Posterior cingulate gyrus (tissue), 11 donors: Measurements from ENCODE around the gene LCE1F.

ENCODE experiments used
- DNase-seq, 10 donors: peaks; one replicate each; pipeline versions ENCODE4 v3.0.0 to v3.0.0-alpha.2; 2020 to 2021; ENCODE audit warnings: mixed read lengths in 3 of 10
- intact Hi-C: fragments of 100-400 bp; cut with DNase I; formaldehyde crosslinking; loops from one replicate; pipeline ENCODE4 v1.15.1; 2023

Gene LCE1F

DNA sequence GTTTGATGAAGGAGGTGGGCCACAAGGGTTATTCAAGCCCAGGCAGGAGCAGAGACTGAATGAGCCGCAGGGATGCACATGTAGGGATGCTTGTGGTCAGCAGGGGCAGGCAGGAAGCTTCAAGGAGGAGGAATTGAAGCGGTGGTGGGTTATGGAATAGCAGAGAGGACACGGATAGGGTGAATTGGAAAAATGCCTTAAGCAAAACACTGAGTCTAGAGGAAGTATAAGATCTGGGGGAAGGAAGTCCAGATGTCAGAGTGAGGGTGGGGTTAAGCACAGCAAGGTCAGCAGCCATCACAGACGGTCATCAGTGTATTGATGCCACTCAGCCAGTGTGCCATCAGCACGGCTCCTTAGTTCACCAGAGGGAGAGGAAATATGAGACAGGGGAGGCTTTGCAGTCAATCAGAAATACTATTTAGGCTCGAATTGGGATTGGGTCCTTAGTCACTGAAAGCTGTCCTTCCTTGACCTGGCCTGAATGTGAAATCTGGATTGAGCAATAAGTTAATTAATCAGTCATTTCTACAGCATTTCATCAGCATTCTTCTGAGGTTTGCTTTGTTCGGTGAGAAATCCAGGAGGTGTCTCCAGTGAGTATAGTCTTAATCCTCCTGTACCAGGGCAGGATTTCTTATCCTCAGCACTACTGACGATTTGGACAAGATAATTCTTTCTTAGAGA lies 6.0 kb upstream of the LCE1F start:
- DNase-seq, result no peak
- intact Hi-C loops, result no loop called here

DNA sequence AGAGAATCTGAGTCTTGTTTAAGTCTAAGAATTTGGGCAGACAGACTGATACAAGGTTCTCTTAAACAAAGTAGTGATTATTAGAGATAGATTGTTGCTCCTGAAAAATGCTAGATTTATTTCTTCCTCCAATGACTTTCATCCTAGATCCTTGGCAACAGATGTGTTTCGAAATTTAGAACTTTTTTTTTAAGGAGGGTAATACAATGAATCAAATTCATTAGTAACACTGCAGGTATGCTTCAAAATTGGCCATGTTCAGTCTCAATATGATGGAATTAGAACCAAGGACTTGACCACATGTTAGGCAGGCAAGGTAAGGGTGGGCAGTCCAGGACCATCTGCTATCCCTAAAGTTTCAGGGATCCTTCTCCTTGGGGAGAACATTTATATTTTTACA lies 4.5 kb upstream of the LCE1F start:
- intact Hi-C loops, result no loop called here
- no peak for DNase-seq

DNA sequence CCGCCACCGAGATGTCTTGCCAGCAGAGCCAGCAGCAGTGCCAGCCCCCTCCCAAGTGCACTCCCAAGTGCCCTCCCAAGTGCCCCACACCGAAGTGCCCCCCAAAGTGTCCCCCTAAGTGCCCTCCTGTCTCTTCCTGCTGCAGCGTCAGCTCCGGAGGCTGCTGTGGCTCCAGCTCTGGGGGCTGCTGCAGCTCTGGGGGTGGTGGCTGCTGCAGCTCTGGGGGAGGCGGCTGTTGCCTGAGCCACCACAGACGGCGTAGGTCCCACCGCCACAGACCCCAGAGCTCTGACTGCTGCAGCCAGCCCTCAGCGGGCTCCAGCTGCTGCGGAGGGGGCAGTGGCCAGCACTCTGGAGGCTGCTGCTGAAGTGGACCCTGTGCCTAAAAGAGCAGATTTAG lies 1.4 kb downstream of the LCE1F start:
- intact Hi-C loops, result loop anchor here (5.0 kb wide), 1 partner anchor 49 kb away; no protein-coding TSS in a partner anchor
- peak in 1 of 10 donors; percentile 76 for DNase-seq

DNA sequence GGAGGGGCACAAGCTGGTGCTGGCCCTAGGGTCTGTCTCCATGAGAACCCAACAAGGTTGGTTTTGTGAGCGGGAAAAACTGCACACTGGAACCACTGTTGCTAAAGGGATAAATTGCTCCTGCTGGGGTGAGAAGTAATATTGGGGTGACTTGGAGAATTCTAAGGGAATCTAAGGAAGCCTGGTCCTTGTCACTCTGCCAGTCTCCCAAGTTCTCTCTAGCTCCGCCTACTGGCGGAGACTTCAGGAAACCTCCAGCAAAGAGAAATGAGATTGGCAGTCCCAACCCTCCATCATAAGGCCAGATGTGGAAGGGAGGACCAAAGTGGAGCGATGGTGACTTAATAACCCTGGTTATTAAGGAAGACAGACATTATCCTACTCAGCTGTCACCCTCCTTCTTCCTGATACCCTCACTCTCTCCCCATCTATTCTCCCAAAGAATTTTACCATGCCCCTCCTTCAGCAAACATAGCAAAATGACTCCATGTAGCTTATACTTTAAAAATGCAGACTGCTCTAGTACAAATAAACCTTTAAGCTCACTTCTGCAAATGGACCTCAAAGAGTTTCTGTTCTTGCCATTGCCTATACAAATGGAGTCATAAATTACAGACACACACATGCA lies 2.7 kb downstream of the LCE1F start:
- no peak for DNase-seq
- intact Hi-C loops, result loop anchor here (5.0 kb wide), 1 partner anchor 50 kb away; no protein-coding TSS in a partner anchor

DNA sequence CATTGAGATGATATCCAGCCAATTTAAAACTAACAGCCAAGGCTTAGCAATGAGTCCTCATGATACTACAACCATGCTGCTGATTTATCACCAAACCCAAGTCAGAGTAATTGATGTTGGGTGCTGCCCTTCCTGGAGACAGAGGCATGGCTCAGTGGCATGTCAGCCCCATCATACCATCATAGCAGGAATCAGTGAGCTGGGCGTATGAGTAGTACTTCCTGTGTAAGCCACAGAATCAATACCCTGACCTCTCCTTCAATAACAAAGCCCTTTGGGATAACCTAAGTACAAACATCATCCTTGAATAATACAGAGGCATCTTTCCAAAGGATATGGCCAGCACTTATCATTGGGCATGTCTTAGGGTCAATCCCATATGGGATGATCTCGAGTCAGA lies 8.2 kb downstream of the LCE1F start:
- DNase-seq, result no peak
- intact Hi-C loops, result no loop called here

DNA sequence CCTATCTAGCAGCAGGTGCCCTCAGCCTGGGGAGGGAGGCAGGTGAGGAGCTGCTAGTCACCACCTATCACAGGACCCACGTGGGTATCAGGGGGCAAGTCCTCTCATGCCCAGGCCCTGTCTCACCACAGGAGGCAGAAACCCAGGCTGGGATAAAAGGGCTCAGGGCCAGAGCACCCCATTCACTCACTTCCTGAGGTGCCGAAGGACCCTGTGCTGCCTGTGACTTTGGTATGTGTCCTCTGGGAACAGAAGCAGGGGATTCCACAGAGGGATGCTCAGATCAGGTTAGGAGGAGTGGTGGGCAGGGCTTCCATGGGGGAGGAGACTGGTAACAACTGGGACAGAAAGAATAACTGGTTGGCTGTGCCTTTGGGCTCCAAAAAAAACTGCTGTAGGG lies 11.1 kb downstream of the LCE1F start, which contains the start of gene LCE1E:
Gene LCE1E, plus strand, starts transcription at position 181 of the 400 bp plus-strand sequence. CDS start 1,043 bp downstream, outside the sequence.
- intact Hi-C loops, result no loop called here
- DNase-seq, result no peak

DNA sequence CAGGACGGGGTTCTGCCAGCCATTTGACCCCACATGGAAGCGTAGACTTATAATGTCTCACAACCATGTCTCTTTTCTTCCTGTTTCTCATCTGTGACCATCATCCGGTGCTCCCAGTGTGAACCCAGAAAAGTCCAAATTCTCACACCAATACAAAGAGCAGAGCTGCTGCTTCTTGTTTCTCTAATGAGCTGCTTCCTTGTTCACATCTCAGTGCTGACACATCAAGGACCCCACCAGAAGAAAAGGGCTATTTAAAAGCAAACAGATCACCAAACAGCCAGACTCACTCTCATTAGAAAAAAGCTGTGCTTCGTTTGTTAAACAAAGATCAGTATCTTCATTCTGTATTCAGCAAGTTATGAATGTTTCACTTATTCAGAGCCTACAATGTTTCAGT lies 20.7 kb downstream of the LCE1F start:
- intact Hi-C loops, result no loop called here
- no peak for DNase-seq

DNA sequence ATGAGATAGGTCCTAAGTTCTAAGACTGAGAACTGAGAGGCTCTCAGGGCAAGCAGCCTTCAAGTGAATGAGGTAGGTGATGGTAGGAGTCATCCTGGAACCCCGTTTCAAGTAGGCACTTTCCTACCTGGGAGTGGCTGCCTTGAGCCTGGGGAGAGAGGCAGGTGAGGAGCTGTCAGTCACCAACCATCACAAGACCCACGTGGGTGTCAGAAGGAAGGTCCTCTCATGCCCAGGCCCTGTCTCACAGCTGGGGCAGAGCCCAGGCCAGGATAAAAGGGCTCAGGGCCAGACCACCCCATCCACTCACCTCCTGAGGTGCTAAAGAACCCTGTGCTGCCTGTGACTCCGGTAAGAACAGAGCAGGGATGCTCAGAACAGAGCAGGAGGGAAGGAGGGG lies 21.5 kb downstream of the LCE1F start, which contains the start of gene LCE1D:
Gene LCE1D, plus strand, starts transcription at position 301 of the 400 bp plus-strand sequence. CDS start 1,074 bp downstream, outside the sequence.
- no peak for DNase-seq
- intact Hi-C loops, result no loop called here

DNA sequence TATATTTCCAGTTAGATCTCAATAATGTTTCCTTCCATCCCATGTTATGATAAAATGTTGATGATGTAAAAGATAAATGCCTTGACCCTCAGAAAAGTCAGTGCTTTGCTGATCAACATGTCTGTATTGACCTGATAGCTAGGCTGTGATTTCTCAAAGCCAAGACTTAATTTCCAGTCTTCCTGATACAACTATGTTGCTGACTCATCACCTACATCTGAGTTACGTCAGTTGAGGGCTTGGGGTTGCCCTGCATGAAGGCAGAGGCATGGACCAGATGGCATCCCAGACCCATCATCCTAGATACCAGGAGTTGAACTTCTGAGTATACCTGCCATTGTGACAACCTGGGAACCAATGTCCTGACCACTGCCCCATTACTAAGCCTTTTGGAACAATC lies 26.4 kb downstream of the LCE1F start:
- no peak for DNase-seq
- intact Hi-C loops, result no loop called here

DNA sequence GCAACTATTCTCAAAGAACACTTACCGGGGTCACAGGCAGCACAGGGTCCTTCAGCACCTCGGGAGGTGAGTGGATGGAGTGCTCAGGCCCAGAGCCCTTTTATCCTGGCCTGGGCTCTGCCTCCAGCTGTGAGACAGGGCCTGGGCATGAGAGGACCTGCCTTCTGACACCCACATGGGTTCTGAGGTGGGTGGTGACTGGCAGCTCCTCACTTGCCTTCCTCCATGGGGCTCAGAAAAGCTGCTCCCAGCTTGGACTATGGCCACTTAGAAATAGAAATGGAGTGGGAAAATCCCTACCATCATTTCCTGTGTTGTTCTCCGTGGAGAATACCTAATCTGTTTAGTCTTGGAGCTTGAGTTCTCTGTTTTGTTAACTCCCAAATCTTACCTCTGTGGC lies 31.6 kb downstream of the LCE1F start, which contains the start of gene LCE1C:
Gene LCE1C, minus strand, starts transcription at position 76 of the 400 bp plus-strand sequence. CDS start 1,173 bp downstream, outside the sequence.
- no peak for DNase-seq
- intact Hi-C loops, result no loop called here

DNA sequence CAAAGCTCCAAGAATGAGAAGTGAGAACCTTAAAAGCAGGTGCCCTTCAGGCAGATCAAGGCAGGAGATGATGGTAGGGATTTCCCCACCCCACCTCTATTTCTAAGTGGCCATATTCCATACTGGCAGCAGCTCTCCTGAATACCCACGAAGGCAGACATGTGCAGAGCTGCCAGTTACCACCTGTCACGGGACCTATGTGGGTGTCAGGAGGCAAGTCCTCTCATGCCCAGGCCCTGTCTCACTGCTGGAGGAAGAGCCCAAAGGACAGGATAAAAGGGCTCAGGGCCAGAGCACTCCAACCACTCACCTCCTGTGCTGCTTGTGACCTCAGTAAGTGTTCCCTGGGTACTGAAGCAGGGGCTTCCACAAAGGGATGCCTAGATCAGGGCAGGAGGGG lies 36.1 kb downstream of the LCE1F start:
- no peak for DNase-seq
- intact Hi-C loops, result no loop called here

DNA sequence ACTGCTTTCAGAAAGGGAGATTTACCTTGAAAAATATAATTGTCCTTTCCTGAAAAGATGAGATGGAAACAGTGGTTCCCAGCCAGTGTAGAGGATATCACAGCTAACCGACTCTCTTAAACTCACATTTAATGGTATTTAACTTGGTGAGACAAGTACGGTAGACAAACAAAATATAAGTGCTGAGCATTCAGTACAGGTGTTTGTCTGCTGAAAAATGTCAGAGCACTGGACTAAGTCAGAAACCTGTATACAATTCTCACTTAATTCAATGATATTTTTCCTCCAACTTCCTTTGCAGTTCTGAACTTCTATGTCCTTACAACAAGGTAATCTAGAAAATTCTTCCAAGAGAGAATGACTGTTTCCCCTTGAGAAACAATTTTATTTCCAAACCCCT lies 36.7 kb downstream of the LCE1F start, which contains the start of gene LCE1B:
Gene LCE1B, plus strand, starts transcription at position 301 of the 400 bp plus-strand sequence. CDS start 476 bp downstream, outside the sequence.
- no peak for DNase-seq
- intact Hi-C loops, result no loop called here

DNA sequence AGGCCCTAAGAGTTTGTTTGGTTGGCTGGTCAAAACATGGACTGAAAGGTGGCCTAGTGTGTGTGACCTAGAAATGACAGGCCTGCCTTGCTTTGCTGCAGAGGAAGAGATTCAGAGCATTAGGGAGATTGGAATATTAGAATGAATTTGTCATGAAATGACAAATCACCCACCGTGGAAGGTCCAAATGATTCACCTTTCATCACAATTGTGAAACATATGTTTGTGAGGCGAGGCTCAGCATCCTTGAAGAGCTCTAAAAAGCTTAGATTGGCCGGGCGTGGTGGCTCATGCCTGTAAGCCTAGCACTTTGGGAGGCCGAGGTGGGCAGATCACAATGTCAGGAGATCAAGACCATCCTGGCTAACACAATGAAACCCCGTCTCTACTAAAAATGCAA lies 42.4 kb downstream of the LCE1F start:
- no peak for DNase-seq
- intact Hi-C loops, result no loop called here

DNA sequence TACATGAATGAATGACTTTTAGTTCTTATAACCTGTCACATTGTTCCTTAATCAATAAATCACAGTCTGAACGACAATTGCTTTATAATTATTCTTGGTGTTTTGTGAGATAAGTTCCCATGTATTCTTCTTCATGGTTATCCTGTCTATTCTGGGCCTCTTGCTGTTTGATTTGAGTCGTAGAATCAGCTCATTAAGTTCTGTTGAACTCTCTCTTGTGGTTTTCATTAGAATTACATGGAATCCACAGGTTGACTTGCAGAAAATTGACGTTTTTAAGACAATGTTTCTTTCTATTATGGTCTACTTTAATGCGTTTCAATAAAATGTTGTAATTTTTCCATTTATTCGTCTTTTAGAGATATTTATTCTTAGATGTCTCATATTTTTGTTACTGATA lies 48.4 kb downstream of the LCE1F start:
- intact Hi-C loops, result no loop called here
- no peak for DNase-seq

DNA sequence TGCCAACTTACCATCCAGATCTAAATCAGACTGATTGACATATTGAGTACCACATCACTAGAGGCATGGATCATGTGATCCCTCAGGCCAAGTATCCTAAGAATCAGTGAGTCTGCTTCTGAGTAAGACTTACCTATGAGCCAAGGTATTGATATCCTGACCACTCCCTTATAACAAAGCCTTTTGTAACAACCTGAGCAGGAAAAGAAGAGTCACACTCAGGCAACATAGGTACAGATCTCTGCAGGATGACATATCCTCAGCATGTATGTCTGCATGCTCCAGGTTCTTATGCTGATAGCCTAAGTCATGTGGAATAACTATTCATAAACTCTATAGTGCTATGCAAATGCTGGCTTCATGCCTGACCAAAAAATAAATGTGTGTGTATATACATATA lies 50.0 kb downstream of the LCE1F start:
- intact Hi-C loops, result no loop called here
- no peak for DNase-seq
